ENCODE results near the gene KDR.

Gene KDR

DNA sequence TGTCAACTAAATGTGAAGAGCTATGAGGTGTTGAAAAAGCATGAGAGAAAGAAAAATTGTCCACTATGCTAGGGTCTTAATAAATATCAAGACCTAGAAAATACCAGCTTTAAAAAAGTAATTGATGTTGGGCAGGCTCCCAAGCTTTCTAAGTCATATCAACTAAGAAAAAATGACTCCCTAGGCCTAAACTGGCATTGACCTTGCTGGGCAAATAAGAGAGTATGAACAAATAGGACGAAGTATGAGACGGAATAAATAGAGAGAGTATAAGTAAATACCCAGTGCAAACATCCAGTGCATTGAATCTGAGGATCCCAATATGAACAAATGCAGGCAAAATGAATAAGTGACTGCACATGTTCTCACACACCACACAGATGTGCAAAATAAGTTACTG lies 3.2 kb downstream of the KDR start:
- DNase-seq = no peak

DNA sequence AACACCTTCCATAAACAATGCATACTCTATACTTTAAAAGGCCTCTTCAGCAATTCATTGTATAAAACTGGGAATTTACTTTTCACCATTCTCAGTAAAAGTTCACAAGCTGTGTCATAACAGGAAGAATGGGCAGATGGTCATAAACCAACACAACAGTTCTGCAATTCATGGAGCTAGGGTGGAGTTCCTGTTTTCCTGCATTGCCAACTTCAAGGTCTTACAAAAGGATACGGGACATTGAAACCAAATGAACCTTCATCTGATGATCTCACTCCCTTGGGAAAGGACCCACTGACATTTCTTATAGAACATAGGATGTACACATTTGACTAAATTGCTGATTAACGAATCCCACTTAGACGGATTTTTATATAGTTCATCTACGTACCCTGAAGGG lies 4.1 kb downstream of the KDR start:
- DNase-seq = no peak

- no peak for DNase-seq
These were observed 7.0 kb downstream of the KDR start for GRCh38 chr4:55118397-55118796.

- no peak for DNase-seq
These were observed 7.9 kb downstream of the KDR start for GRCh38 chr4:55117511-55117910.

- no peak for DNase-seq
These were observed 8.9 kb downstream of the KDR start for GRCh38 chr4:55116450-55116849.

DNA sequence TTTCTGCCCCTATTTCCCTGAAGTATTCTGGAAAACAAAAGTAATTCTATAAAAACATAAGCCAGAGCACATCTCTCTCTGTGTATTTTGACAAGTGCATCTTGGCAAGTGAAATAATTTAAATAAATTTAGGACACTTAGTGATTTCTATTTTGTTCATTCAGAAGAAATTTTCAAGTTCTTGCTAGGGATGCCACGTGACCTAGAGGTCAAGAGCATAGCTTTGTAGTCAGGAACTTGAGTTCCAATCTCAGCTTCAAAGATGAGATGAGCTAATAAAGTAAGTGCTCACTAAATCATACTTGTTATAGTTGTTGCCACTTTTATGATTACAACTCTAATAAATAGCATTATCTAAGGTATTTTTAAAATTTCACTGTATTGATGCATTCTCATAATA lies 13.8 kb downstream of the KDR start:
- DNase-seq = no peak

DNA sequence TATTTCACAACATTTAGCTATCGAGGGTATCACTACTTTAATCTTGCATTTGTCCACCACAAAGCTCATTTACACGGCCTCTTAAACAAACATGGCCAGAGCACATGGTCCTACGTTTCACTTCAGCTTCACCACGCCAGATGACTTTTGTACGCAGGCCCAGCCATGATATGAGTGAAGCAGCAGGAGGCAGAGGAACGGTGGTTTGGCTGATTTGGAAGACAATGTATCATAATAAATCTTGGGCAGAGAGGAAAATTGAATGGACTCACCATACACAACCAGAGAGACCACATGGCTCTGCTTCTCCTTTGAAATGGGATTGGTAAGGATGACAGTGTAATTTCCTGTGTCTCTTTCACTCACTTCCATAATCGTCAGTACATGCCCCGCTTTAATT lies 15.3 kb downstream of the KDR start:
- DNase-seq = no peak

DNA sequence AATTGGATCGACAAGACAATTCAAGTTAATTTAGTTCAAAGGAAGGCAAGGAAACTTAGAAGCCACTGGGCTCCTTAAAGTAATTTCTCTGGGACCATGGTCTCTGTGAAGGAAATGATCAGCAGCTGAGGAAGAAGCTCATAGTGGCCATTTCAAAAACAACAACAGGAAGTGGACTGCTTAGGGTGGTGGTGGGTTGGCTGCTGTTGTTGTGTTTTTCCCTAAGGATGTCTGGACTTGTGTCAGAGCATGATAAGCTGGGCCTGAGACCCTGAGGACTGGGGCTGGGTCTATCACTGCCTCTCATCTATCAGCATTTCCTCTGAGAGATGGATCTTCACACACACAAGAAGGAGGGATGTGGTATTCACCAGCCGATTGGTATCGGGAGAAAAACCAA lies 18.3 kb downstream of the KDR start:
- no peak for DNase-seq

GRCh38 chr4:55103224-55103623 lies 22.2 kb downstream of the KDR start:
- no peak for DNase-seq

- DNase-seq = no peak
These were observed 25.6 kb downstream of the KDR start for GRCh38 chr4:55099816-55100215.

DNA sequence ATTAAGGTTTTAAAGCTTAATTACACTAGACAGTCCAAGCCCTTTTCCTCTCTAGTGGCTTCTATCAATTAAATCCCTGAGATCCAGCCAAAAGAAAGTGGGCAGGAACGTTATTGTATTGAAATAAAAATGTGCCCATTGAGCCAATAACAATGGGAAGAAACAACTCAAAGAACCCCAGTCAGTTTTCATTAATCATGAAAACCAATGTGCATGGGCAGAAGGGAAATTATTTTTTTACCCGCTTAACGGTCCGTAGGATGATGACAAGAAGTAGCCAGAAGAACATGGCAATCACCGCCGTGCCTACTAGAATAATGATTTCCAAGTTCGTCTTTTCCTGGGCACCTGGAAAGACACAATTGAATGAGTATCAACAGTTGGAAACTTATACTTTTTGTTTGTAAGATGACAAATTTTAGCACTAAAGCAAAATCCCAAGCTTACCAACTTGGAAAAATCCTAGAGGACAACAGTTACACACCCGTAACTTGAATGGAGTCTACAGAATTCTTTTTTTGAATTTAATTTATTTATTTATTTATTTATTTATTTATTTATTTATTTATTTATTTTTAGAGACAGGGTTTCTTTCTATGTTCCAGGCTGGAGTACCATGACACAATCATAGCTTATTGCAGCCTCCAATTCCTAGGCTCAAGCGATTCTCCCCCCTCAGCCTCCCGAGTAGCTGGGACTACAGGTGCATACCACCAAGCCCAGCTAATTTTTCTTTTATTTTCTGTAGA lies 26.8 kb downstream of the KDR start:
- DNase-seq = no peak

DNA sequence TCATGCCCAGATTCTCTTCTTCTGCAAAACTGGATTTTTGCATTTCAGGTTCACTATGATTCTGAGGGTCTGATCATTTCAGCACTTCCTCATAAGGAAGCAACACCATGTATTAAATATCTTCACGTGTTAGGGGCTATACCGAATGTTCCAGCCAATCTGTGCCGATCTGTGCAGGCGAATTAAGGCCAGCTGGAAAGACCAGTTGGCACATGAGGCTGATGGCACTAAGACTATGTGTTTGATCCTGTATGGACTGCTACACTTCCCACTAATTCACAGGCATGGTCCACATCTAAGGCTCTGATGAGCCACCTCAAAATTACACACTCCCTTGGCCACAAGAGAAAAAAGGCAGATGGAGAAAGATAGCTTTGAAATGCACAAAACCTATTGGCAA lies 28.8 kb downstream of the KDR start:
- no peak for DNase-seq

- no peak for DNase-seq
These were observed 29.4 kb downstream of the KDR start for GRCh38 chr4:55096045-55096444.

DNA sequence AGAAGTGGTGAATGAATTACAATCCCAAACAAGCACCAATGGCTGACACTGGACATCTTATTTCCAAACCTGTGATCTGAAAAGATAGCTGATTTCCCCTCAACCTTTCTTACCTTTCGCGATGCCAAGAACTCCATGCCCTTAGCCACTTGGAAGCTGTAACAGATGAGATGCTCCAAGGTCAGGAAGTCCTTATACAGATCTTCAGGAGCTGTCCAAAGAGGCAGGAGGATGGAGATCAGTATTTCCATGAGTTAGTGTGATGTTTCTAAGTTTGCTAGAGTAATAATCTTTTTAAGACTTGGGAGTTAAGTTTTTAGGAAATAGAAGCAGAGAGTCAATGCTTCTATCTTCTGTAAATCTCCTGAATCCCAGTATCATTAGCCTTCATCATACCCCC lies 32.9 kb downstream of the KDR start:
- DNase-seq = no peak

GRCh38 chr4:55089916-55090315 lies 35.5 kb downstream of the KDR start:
- DNase-seq = no peak

DNA sequence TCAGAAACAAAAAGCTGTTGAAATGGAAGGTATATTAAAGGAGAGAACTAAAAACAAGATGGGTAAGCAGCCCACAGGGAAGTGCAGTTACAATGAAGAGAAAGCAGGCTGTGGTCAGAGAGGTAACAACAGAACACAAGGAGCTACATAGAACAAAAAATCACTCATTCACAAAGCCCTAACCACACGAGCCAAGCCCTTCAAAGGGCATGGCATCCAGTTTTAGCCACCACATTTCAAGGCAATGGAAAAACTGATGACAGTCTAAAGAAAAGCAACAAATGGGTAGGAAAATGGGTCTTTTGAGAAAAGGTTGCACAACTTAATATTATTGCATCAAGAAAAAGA lies 37.5 kb downstream of the KDR start:
- no peak for DNase-seq

DNA sequence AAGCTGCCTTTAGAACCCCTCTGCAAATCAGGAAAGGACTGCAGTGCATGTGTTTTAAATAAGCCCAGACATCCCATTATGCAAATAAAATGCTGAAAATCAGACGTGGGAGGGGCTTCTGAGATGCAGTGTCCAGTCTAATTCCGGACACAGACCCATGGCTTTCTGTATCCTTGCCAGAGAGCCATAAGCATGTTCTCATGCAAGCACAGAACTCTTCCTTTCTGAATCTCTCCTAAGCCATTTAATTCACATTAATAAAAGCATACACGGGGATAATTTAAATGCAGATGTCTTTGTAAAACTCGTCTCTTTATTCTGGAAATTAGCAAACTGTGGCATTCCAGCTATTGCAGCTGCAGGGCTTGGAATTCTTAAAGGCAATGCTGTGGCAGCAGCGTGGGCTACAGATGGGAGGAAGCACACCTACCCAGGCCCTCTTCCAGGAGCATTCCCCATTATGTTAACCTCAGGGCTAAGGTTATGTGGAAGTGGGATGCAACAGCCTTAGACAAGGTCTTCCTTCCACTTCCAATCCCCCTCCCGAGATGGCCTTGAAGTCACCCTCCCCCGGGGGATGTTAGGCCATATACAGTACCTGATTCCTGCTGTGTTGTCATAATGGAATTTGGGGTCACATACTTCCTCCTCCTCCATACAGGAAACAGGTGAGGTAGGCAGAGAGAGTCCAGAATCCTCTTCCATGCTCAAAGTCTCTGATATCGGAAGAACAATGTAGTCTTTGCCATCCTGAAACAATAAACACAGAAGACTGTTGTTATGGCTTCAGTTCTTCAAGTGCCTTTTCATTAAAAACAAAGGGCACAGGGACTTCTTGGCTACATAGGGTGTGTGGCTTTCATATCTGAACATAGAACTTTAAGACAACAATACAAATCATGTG lies 38.1 kb downstream of the KDR start:
- no peak for DNase-seq

GRCh38 chr4:55086578-55086977 lies 38.8 kb downstream of the KDR start:
- DNase-seq = no peak

- DNase-seq = no peak
These were observed 41.7 kb downstream of the KDR start for GRCh38 chr4:55083735-55084134.

GRCh38 chr4:55082756-55083155 lies 42.6 kb downstream of the KDR start:
- DNase-seq = no peak

DNA sequence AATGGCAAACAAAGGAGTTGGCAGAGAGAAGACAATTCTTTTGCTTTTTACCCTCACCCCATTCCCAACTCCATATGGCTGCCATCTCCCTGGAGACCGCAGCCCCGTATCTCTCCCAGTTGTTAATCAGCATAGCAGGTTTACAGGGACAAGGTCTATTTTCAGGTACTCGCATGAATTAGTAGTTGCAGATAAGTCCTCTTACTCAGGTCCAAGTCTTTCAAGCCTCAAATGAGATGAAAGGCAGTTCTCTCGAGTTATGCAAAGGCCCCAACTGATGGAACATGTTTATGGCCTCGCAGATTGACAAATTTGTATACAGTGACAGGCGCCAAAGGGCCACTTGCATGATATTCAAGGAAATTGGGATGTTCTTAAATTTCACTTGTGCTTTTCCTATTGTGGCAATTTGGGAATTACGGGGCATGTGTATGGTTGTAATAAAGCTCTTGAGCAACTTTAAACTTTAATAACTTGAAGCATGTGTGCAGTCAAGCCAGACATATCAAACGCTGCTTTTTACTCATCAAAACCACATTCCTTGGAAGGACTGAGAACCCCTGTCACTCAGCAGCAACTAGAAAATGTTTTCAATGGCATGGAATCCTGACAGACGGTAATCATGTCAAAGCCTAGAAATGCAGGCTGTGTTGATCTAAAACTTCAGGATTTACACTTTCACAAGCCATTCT lies 45.1 kb downstream of the KDR start:
- no peak for DNase-seq

GRCh38 chr4:55079451-55080173 lies 45.8 kb downstream of the KDR start:
- no peak for DNase-seq

DNA sequence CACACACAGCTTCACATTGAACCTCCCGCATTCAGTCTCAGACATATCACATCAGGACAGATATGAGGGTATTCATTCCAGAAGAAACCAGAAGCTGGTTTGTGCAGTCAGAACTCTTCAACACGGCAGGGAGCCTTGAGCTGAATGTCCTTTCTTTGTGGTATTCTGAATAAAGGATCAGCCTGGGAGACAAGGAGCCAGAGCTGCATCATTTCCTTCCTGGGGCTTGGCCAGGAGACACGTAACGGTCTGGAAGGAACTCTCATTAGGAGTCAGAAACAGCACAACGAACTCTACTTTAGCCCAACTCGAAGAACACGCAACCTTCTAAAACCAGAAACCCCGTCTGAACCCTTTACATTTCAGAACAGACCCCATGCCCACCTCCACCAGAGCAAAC lies 46.4 kb downstream of the KDR start:
- DNase-seq = no peak
